Kidney (tissue), 14 donors: ENCODE results near the gene HLA-DQB1. TPM values are rescaled to one million over a fixed set of nuclear protein-coding genes. Genes with fewer than 3 reads are reported as not detected.
A peak's percentile ranks its signal among the peaks of the same experiment; 100 is the strongest.

Source experiments
- DNase-seq, 5 donors: peaks; one replicate each; pipeline ENCODE4 v3.0.0-alpha.2; 2013 to 2020
- FAIRE-seq: peaks from 2 replicates; lab custom pipeline; 2012; peaks lifted over from hg19 to GRCh38; lab: Jason Lieb, UNC
- H3K27ac ChIP-seq, 2 donors: one replicate each; pipeline ENCODE4 v1.7.0; 2013; ENCODE audit warnings: low read depth in 2 of 2, low read length in 2 of 2, inconsistent platforms in 1 of 2
- H3K27me3 ChIP-seq: one replicate; pipeline ENCODE4 v1.7.1; 2013; ENCODE audit warnings: low read length, inconsistent platforms; ENCODE audit not compliant: control insufficient read depth, insufficient read depth
- H3K36me3 ChIP-seq, 3 donors: one replicate each; pipeline versions ENCODE4 v1.7.0 to v1.7.1; 2013; ENCODE audit warnings: low read length in 3 of 3, control low read depth in 1 of 3, inconsistent platforms in 1 of 3; ENCODE audit not compliant: insufficient read depth in 3 of 3, control insufficient read depth in 2 of 3
- H3K4me1 ChIP-seq, 3 donors: one replicate each; pipeline versions ENCODE4 v1.7.0 to v1.7.1; 2013; ENCODE audit warnings: low read length in 3 of 3, inconsistent platforms in 1 of 3, low read depth in 1 of 3; ENCODE audit not compliant: control insufficient read depth in 2 of 3, insufficient read depth in 2 of 3
- H3K4me3 ChIP-seq, 3 donors: one replicate each; pipeline versions ENCODE4 v1.7.0 to v1.8.1; 2013; ENCODE audit warnings: low read length in 3 of 3, control low read depth in 1 of 3, inconsistent platforms in 1 of 3
- H3K9ac ChIP-seq, 3 donors: one replicate each; pipeline versions ENCODE4 v1.7.0 to v1.7.1; 2013; ENCODE audit warnings: low read length in 3 of 3, control low read depth in 1 of 3, inconsistent platforms in 1 of 3
- H3K9me3 ChIP-seq, 3 donors: one replicate each; pipeline versions ENCODE4 v1.7.0 to v1.7.1; 2013; ENCODE audit warnings: low read length in 3 of 3, control low read depth in 1 of 3, inconsistent platforms in 1 of 3; ENCODE audit not compliant: control insufficient read depth in 2 of 3, insufficient read depth in 1 of 3
- CTCF ChIP-seq: IDR thresholded peaks from 3 replicates; pipeline ENCODE4 v1.5.1; 2012; ENCODE audit warnings: mild to moderate bottlenecking, moderate library complexity, borderline replicate concordance; ENCODE audit not compliant: insufficient read depth; ENCODE audit errors: extremely low read depth
- intact Hi-C: fragments of 100-400 bp; cut with DNase I; formaldehyde crosslinking; loops from one replicate; pipeline ENCODE4 v1.11.1; 2022
- polyA plus RNA-seq: library from polyadenylated mRNA; stranded (reverse); fragments of 350-450 nt; fragmentation: Illumina TruSeq; extraction: RNeasy Lipid Tissue Mini Kit (QIAGEN cat#74804); gene quantifications from one replicate; pipeline ENCODE4 v1.2.3, GENCODE V29; 2014; ENCODE audit warnings: low read depth, low replicate concordance; ENCODE audit not compliant: insufficient read depth
- total RNA-seq: library from RNA; stranded (reverse); fragmentation: NEBNext Ultra II Directional; extraction: Animal tissue kit (Norgen Biotek cat#: 25700); gene quantifications from one replicate; pipeline ENCODE4 v1.2.1, GENCODE V29; 2021
- donor health status: control.
- donor health status: control.
- donor health status: control.
- donor health status: control.
- donor health status: control.
- donor health status: DM: yes; HTN: yes; CAD: no.
- donor health status: Normal renal cell carcinoma (clear cell type).

HLA-DQB1 gene
- total and polyA plus RNA-seq, 2 donors from 2014 or later: 13.8 to 48.0 TPM

GRCh38 chr6:32622545-32623401 is 43.7 kb downstream of the HLA-DQB1 start:
- Histone ChIP-seq H3K36me3 (no peaks in the 10 kb centered on the region), H3K27ac (peak overlapping the region; percentile 32 to 51), H3K4me3 (no peak overlapping the region), H3K9ac (no peak overlapping the region), H3K27me3 (no peaks in the 10 kb centered on the region), H3K9me3 (no peaks in the 10 kb centered on the region), H3K4me1 (no peaks in the 10 kb centered on the region)
- DNase-seq: peak in 1 of 5 donors; percentile 17
- intact Hi-C loops: no loop called here
- FAIRE-seq: no peak
- peak; percentile 55 for TF ChIP-seq CTCF

- intact Hi-C loops: no loop called here
- DNase-seq (no peak), FAIRE-seq (no peak)
- no peak for TF ChIP-seq CTCF
- H3K9ac ChIP-seq: no peak overlapping the region
- H3K4me3 ChIP-seq: no peak overlapping the region
- H3K4me1 ChIP-seq: no peaks in the 10 kb centered on the region
- no peaks in the 10 kb centered on the region for H3K9me3 ChIP-seq
- no peaks in the 10 kb centered on the region for H3K36me3 ChIP-seq
- no peaks in the 10 kb centered on the region for H3K27me3 ChIP-seq
- no peak overlapping the region for H3K27ac ChIP-seq
Measured at GRCh38 chr6:32621372-32621771, 45.1 kb downstream of the HLA-DQB1 start.

GRCh38 chr6:32617751-32618150 is 48.7 kb downstream of the HLA-DQB1 start:
- Histone ChIP-seq H3K27ac (no peak overlapping the region), H3K4me1 (no peaks in the 10 kb centered on the region), H3K27me3 (no peaks in the 10 kb centered on the region), H3K4me3 (no peak overlapping the region), H3K9ac (no peak overlapping the region), H3K36me3 (no peaks in the 10 kb centered on the region), H3K9me3 (no peaks in the 10 kb centered on the region)
- no peak for DNase-seq
- intact Hi-C loops: no loop called here
- FAIRE-seq: no peak
- TF ChIP-seq CTCF: no peak
